GM06990 (cell line): ENCODE measurements around the gene CD226.
"Not testable (repeated sequence)": the region's sequence is repeated elsewhere in the genome, so short reads cannot be mapped to it uniquely, and the experiment has no call there.

ENCODE experiments used
- DNase-seq: peaks from one replicate; pipeline ENCODE4 v3.0.0-alpha.2; 2011; ENCODE audit not compliant: insufficient read length; ENCODE audit errors: extremely low read depth
- H3K27me3 ChIP-seq: replicated peaks from 2 replicates; pipeline ENCODE4 v1.6.0; 2011; ENCODE audit warnings: low read length; ENCODE audit not compliant: control insufficient read depth, insufficient read depth
- H3K36me3 ChIP-seq: 2 replicates; pipeline ENCODE4 v1.5.1; 2011; ENCODE audit warnings: low read length; ENCODE audit not compliant: control insufficient read depth, insufficient read depth
- H3K4me3 ChIP-seq: replicated peaks from 2 replicates; pipeline ENCODE4 v1.5.1; 2011; ENCODE audit warnings: low read depth, mild to moderate bottlenecking, control low read depth, low read length
- TF ChIP-seq, protein P1 (sequence below): IDR thresholded peaks from 2 replicates; pipeline ENCODE4 v1.5.1; 2011; ENCODE audit warnings: low read length, control low read depth, mild to moderate bottlenecking, inconsistent platforms; ENCODE audit not compliant: insufficient read depth, poor library complexity, severe bottlenecking

CD226 gene

DNA sequence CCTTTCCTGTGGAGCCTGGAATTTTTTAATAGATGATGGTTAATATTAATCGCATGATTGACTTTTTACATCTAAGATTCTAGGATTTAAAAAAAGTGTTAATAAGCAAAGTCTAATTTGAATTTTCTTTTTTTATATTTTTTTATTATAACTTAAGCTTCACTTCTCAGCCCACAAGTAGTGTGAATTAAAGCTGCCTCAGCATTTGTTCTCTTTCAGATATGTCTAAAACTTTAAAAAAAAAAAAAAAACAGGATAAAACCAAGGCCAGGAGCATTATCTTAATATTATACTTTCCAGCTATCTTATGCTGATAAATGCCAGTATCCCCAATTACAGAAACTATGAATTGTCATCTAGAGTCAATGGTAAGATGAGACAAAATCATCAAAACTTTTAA is 109.7 kb downstream of the CD226 start:
- Histone ChIP-seq H3K36me3 (no peaks in the 10 kb centered on the region), H3K27me3 (no peaks in the 10 kb centered on the region), H3K4me3 (no peak overlapping the region)
- no peak for DNase-seq
- TF ChIP-seq, protein P1, sequence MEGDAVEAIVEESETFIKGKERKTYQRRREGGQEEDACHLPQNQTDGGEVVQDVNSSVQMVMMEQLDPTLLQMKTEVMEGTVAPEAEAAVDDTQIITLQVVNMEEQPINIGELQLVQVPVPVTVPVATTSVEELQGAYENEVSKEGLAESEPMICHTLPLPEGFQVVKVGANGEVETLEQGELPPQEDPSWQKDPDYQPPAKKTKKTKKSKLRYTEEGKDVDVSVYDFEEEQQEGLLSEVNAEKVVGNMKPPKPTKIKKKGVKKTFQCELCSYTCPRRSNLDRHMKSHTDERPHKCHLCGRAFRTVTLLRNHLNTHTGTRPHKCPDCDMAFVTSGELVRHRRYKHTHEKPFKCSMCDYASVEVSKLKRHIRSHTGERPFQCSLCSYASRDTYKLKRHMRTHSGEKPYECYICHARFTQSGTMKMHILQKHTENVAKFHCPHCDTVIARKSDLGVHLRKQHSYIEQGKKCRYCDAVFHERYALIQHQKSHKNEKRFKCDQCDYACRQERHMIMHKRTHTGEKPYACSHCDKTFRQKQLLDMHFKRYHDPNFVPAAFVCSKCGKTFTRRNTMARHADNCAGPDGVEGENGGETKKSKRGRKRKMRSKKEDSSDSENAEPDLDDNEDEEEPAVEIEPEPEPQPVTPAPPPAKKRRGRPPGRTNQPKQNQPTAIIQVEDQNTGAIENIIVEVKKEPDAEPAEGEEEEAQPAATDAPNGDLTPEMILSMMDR, result no peak

DNA sequence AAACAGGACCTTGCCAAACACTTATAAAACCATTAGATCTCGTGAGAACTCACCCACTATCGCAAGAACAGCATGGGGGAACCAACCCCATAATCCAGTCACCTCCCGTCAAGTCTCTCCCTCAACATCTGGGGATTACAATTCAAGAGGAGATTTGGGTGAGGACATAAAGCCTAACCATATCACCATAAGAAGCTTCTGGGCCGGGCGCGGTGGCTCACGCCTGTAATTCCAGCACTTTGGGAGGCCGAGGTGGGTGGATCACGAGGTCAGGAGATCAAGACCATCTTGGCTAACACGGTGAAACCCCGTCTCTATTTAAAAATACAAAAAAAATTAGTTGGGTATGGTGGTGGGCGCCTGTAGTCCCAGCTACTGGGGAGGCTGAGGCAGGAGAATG is 112.7 kb downstream of the CD226 start:
- H3K36me3 ChIP-seq, H3K4me3 ChIP-seq, H3K27me3 ChIP-seq, DNase-seq: not testable (repeated sequence)

DNA sequence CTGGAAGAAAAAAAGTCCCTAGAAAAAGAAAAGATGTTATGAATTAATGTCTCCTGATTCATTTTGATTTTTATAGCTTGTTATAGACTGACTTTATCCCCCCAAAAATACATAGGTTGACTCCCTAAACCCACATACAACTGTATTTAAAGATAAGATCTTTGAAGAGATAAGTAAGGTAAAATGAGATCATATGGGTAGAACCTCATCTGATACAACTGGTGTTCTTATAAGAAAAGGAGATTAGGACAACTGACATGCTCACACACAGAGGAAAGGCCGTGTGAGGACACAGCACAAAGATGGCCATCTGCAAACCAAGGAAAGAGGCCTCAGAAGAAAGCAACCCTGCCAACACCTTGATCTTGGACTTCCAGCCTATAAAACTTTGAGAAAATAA is 117.5 kb downstream of the CD226 start:
- no peak for DNase-seq
- H3K36me3 ChIP-seq, result no peaks in the 10 kb centered on the region
- TF ChIP-seq, protein P1, result no peak

DNA sequence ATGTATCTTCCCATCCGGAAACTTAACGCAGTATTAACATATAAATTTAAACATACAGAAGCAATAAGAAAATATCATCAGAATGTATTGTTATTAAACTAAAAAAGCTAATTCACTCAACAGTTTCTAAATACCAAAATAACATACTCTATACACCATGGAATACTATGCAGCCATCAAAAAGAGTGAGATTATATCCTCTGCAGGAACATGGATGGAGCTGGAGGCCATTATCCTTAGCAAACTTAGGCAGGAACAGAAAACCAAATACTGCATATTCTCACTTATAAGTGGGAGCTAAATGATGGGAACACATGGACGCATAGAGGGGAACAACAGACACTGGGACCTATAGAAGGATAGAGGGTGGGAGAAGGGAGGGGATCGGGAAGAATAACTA is 127.1 kb downstream of the CD226 start:
- TF ChIP-seq, protein P1, result no peak
- no peak overlapping the region for H3K4me3 ChIP-seq
- H3K36me3 ChIP-seq, result no peaks in the 10 kb centered on the region
- DNase-seq, result no peak
- H3K27me3 ChIP-seq, result no peaks in the 10 kb centered on the region

More for the DNA sequence above, 117.5 kb downstream of the CD226 start:
- H3K4me3 ChIP-seq, result no peak overlapping the region
- H3K27me3 ChIP-seq, result no peaks in the 10 kb centered on the region

DNA sequence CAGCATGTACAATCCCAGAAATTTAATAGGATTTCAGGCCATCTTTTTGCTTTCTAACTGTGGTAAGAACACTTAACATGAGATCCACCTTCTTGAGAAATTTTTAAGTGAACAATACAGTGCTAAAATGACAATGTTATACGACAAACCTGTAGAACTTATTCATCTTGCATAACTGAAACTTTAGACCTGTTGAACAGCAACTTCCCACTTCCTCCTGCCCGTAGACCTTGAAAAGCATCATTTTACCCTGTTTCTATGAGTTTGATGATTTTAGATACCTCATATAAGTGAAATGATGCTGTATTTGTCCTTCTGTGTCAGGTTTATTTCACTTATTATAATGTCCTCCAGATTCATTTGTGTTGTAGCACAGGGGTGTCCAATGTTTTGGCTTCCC is 128.2 kb downstream of the CD226 start:
- TF ChIP-seq, protein P1, result no peak
- H3K4me3 ChIP-seq, result no peak overlapping the region
- H3K27me3 ChIP-seq, result no peaks in the 10 kb centered on the region
- DNase-seq, result no peak
- H3K36me3 ChIP-seq, result no peaks in the 10 kb centered on the region

DNA sequence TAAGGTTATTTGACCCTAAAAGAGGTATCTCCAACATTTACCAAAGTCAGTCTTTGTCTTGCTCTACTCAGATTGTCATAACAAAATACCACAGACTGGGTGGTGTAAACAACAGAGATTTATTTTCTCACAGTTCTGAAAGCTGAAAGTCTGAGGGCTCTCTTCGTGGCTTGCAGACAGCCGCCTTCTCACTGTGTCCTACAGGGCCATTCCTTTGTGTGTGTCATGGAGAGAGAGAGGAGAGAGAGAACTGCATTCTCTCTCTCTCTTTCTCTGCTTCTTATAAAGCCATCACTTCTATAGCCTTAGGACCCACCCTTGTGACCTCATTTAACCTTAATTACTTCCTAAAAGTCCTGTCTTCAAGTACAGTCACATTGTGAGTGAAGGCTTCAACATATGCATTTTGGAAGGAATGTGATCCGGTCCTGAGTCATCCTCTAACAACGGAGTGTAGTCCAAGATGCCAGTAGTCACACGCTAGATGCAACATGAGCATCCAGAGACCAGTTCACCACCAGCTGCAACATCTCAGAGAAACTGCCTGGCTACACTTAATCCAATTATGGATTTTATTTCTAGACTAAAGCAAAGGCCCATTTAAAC is 130.2 kb downstream of the CD226 start:
- TF ChIP-seq, protein P1, result no peak
- Histone ChIP-seq H3K36me3 (no peaks in the 10 kb centered on the region), H3K27me3 (no peaks in the 10 kb centered on the region), H3K4me3 (no peak overlapping the region)
- DNase-seq, result no peak
